T follicular helper cell (primary cell): ENCODE measurements around the gene ARL4D.
"Not testable (repeated sequence)": the region's sequence is repeated elsewhere in the genome, so short reads cannot be mapped to it uniquely, and the experiment has no call there.

Experiments used
- DNase-seq: peaks from one replicate; pipeline ENCODE4 v3.0.0-alpha.2; 2020; ENCODE audit warnings: low read depth

Gene ARL4D

DNA sequence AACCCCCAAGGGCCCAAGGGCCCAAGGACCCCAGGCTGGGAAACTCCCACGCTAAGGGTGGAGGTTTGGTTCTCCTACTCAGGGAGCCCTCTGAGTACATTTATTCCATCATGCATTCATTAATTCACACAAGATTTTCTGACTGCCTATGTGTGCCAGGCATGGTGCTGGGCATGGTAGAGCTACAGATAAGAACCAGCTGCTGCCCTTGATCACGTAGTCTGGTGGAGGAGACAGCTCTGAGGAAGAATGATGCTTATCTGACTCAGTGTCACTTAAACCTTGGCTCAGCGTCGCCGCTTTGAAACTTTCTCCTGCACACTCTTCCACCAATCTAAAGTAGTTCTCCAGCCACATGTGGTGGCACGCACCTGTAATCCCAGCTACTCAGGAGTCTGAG is 3.6 kb upstream of the ARL4D start:
- DNase-seq, result no peak

DNA sequence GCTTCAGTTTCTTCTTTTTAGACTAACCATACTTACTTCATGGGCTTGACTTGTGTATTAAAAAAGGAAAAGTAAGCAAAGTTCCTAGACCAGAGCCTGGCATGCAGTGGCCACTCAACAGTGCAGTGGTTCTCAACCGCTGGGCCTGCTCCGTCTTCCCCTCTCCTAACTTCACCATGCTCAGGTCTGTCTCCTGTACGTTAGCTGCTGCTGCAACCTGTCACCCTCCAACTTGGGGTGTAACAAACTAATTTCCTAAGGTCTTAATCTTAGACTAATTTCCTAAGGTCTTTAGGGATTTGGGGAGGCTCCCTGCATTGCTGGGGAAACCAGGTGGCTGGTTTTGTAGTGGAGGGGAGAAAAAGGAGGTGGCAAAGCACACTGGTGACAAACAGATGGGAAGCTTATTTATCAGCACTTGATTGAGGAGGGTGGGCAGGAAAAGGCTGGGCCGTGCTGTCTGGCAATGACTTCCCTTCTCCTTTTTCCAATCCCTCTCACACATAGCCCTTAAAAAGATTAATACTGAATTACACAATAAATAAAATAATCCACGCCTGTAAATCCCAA is 2.2 kb upstream of the ARL4D start:
- no peak for DNase-seq

DNA sequence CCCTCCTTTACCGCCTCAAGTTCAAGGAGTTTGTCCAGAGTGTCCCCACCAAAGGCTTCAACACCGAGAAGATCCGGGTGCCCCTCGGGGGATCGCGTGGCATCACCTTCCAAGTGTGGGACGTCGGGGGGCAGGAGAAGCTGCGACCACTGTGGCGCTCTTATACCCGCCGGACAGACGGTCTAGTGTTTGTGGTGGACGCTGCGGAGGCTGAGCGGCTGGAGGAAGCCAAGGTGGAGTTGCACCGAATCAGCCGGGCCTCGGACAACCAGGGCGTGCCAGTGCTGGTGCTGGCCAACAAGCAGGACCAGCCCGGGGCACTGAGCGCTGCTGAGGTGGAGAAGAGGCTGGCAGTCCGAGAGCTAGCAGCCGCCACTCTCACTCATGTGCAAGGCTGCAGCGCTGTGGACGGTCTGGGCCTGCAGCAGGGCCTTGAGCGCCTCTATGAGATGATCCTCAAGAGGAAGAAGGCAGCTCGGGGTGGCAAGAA is 1.1 kb downstream of the ARL4D start:
- no peak for DNase-seq

DNA sequence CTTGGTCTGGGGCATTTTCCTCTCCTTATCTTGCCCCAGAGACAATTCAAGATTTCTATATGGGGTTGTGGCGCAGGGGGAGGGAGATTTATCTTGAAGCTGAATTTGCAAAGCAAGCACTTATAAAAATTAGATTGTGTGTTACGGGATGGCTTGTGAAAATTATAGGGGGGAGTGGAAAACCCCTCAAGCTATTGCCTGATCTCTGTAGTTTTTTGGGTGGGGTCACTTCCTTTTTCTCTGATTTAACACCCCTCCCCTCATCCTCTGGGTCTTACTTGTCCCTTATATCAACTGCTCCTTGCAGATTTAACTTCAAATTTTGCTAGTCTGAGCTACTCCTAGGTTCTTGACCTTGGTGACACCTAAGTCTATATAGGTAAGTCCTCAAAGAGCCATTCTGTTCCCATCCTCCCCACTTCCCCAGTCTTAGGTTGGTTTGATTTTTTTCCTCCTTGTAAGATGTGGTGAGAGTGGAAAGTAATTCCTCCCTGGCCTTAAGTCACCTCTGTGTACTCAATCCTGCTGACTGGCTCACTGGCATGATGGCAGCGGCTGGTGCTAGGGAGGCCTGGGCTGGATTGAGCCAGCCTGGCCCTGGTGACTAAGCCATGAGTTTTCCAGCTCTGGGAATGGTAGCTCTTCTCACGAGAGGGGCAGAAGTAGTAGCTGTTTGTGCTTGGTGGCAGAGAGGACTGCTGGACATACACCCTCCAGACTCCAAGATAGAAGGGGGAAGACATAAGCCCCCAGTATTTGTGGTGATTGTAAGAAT is 2.3 kb downstream of the ARL4D start:
- DNase-seq, result no peak

DNA sequence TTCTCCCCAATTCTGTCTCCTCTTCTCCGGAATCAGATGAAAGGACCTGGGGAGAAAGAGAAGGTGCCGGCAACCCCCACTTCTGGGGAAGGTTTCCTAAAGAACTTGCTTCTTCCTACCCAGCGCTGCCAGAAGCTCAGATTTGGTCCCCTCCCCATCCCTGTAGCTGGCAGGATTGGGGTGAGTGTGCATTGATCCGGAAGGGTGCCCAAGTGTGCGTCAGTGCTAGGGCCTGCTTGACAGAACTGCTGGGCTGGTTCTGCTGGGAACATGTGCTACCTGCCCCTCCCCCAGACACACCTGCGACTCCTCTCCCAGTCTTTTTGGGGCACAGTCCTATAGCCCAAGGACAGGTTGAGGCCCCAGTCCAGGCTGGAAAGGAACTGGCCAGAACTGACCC is 3.3 kb downstream of the ARL4D start:
- DNase-seq, result no peak

DNA sequence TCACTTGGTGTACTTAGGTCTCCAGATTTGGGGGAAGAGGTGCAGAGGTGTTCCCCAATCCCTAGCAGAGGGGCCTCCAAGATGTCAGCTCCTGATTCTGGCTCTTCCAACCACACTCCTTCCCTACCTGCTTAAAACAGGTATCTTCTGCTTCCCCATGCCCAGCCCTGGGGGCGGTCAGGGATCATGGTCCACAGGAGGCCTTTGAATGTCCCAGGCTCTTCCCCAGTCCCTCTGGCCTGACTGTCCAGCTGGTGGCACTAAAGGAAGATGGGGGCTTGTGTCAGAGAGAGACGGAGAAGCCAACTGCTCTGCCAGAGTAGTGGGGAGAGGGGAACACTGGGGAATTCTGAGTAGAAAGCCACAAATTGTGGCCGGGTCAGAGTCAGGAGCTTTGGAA is 3.8 kb downstream of the ARL4D start:
- DNase-seq, result no peak

DNA sequence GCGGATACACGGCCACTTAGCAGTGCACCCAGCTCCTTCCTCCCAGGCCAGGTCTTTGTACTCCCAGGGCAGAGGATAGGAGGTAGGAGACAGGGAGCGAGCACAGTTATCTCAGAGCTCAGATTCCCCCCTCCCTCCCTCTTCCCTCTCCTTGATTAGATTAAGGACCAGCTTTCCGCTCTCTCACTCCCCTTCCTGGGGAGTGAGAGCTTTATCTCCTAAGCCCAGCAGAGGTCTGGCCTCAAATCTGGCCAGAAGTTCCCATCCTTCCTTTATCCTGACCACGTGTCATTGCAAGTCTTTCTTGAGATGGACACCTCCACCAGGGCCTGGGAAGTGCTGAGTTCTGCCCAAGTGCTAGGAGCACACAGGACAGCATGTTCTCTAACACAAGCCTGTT is 5.1 kb downstream of the ARL4D start:
- DNase-seq, result no peak

DNA sequence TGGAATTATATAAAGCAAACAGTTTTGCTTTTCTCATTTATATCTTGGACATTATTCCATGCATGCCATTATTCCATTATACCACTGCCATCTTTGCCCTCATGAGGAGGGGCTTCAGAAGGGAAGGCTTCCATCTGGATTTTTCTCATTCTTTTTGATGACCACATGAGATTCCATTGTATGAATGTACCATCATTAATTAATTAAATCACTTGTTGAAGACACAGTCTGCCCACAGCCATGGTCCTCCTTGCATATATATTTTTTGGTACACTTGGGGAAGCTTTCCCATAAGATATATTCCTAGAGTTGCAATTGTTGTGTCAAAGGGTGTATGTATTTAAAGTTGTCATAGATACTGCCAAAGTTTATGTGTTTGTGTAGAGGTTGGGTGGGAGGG is 7.1 kb downstream of the ARL4D start:
- no peak for DNase-seq

DNA sequence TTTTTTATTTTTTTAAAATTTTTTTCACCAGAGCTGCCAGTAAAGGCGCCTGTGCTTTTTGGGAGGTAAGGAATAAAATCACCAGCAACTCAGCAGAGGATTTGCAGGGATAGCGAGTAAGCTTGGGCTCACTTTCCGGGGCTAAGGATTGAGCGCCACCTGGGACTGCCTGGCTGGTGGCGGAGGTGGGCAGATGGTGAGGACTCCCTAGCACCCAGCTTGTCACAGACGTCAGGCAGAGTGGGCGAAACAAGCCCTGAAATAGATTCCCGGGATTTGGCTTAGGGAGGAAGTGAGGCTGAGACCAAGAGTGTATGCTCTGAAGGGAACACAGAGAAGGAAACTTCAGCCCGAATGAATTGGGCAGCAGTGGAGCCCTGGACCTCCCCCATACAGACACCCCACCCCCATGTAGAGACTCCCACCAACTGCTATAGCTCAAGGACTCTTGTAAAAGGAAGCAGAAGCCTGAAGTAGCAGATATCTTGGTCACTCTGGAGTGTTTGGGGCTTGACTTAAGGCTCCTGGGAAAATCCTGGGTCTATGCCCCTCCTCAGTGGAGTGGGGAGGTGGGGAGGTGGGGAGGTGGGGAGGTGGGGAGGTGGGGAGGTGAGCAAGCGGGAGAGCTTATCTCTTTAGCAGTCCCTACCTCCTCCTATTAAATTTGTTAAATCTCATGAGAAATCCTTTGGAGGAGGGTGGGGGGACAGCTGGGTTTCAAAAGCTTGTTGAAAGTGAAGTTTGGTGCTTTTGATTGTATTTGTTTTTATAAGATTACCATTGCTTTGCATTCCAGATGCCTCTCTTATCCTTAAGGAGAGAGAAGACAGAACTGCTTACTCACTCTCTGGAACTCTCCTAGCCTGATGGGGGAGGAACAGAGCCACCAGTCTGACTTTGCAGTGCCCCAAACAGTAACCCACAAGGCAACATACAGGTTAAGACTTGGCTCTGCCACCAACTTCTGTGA is 8.2 kb downstream of the ARL4D start:
- no peak for DNase-seq

DNA sequence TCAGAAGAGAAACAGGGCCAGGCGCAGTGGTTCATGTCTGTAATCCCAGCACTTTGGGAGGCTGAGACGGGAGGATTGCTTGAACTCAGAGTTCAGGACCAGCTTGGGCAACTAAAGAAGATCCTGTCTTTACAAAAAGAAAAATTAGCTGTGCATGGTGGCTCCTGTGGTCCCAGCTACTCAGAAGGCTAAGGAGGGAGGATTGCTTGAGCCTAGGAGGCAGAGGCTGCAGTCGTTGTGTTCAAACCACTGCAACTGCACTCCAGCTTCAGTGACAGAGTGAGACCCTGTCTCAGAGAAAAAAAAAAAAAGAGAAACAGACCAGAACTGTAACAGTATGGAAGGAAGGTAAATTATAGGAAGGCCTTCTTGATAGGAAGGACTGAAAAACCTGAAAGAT is 10.3 kb downstream of the ARL4D start:
- no peak for DNase-seq

DNA sequence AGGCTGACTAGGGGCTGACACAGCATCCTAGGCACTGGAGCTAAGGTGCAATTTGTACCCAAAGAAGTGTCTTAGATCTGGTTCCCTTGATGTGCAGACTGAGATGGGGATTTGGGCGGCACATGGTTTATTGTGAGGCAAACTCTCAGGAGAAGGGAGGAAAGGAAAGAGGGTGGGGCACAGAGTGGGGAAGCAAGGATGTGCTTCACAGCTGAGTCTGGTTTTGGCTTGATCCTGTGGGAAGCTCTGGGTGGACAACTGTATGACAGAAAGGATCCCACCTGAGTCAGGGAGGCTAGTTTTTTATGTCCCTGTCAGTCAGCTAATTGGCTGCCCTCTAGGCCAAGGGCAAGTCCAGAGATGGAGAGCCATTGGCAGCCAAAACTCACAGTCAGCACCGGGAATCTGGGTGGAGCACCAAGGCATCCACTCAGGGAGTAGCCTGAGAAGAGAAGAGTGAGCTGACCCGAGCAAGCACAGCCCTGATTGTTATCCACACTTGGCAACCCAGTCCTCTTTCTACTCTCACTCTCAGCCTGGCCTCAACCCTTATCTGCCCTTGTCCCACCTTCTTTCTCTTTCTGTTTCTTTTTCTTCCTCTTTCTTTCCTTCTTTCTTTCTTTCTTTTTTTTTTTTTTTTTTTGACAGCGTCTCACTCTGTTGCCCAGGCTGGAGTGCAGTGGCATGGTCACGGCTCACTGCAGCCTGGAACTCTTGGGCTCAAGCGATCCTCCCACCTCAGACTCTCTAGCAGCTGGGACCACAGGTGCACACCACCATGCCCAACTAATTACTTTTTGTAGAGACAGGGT is 12.0 kb downstream of the ARL4D start:
- DNase-seq, result no peak

DNA sequence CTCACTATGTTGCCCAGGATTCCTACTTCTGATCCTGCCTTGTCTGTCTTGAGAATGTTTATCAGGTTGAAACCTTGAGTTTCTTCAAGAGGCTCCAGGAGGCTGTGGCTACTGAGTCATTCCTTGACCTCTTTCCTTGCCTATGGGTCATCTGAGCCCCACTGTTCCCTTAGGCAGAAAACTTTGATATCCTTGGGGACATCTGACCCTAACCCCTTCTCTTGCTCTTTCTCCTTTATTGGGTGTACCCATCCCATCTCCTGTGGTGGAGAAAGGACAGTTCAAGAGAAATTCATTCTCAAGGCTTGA is 12.5 kb downstream of the ARL4D start:
- DNase-seq, result no peak

DNA sequence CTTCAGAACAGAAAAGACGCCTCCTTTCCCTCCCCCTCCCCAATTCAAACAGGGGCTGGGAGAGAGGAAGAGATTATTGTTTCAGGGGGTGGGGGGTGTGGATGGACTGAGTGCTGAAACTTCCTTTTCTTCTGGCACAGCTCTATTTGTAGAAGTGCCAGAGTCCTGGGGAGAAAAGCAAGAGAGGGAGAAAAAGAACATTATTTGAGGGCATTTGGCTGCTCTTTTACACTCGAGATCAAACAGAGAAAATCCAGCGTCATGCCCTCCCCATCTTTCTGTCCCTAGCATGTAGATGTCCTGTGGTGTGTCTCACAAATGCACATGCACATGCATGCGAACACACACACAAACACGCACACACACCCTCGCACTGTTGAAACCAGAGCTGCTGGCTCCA is 13.0 kb downstream of the ARL4D start:
- DNase-seq, result no peak

DNA sequence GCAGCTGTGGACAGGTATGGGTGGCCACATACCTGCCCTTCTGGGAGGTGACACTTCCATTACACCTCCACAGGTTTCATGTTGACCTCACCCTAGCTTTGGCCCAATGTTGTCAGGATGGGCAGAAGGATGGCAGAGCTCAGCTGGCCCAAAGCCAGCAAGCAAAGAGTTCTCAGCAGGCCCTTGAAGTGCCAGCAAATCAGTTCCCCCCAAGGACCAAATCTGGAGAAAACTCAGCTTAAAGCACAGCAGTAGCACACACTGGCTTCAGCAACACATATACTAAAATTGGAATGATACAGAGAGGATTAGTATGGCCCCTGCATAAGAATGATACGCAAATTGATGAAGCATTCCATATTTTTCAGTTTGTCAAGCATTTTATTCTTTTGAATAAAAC is 13.4 kb downstream of the ARL4D start:
- DNase-seq, result no peak

DNA sequence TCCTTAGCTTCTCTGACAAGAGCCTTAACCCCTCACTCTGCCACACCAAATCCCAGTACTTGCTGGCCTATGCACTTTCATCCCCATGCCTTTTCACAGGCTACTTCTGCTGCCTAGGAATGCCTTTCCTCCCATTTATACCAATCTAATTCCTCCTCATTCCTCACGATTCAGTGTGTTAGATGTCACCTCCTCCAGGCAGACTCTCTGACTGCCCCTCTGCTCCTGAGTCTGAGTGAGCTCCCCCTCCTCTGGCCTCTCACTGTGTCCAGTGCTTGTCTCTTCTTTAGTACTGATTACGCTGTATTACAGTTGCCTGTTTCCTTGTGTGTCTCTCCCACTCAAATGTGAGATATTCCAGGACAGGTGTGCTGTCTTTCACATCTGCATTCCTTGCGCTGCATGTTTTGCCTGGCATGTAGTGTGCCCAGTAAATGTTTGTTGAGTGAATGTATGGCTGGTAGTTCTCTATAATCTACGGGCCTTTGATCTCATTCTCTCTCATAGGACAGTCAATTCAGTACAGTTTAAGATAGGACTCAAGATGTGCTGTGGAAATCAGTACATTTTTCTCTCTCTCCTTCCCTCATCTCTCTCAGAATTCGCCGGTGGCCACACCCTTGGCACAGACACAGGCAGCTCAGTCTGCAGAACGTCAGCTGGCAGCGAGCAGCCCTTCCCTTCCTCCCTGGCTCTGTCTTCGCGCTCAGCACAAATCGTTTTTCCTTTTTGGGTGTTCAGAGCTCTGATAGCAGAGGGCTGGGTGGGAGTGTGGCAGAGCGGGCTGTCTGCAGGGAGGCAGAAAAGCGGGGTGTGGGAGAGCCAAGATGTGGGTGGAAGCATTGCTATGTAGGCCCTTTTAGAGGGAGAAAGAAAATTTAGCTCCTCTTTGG is 18.5 kb downstream of the ARL4D start:
- DNase-seq, result no peak

DNA sequence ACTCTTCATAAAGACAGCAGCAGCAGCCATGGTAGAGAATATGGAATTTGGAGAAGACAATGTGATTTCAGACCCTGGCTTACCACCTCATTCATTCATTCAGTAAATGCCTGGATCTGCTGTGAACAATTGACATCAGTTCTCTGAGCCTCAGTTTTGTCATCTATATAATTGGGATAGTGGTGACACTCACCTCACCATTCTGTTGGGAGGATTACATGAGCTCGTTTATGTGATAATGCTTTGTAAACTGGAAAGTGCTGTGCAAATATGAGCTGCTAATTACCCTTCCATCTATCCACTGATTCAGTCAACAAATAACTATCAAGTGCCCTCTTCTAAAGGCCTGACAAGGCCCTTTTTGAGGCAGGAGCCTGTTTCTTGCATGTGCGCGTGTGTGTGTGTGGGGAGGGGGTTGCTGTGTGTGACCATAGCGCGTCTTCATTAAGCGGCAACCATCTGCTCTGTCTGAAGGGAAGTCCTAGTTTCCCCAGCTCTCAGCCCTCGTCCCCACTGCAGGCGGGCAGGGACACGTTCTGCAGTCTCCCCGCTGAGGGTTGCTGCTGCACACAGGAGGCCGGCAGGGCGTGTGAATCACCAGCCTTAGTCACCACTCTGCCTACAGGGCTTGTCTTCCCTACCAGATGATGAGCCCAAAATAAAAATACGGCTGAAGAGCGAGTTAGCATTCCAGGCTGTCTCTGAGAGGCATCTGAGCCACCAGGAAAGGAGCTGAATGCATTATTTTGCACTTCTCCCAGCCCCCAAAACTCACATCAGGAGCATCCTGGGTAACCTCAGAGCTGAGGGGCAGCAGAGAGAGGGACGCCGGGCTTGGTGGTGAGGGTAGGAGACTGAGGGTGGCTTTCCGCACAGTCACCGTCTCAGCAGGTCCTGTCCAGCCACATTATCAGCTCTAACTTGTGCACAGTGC is 19.9 kb downstream of the ARL4D start:
- DNase-seq, result no peak

DNA sequence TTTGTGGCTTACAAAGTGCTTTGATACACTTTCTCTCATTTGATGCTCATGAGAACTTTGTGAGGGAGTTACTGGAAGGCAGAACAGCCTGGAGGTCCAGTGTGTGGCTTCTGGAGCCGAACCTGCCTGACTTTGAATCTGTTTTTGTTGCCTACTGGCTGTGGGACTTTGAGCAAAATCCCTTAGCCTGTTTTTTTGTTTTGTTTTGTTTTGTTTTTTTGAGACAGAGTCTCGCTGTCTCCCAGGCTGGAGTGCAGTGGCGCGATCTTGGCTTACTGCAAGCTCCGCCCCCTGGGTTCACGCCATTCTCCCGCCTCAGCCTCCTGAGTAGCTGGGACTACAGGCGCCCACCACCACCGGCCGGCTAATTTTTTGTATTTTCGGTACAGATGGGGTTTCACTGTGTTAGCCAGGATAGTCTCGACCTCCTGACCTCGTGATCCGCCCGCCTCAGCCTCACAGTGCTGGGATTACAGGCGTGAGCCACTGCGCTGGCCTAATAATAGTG is 20.6 kb downstream of the ARL4D start:
- not testable (repeated sequence) for DNase-seq

DNA sequence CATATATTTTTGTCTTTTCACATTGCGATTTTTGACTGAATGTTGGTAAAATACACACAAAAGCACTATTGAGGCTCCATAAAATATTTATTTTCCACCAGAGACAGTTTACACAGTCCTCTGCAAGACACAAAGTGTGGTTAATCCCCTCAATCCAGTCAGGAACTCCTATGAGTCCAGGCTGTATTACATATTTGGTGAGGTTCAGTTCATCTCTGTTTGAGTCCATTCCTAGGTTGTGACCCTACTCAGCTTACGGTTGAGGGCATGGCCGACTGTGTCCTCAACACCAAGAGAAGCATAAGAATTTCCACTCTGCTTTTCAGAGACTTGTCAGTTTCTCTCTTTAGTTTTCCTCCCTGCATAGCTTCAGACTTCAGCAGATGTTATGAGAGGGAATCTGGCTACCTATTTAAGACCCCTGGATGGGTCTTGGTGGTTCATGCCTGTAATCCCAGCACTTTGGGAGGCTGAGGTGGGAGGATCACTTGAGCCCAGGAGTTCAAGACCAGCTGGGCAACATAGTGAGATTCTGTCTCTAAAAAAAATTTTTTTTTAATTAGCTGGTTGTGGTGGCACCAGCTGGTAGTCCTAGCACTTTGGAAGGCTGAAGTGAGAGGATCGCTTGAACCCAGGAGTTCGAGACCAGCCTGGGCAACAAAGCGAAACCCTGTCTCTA is 25.1 kb downstream of the ARL4D start:
- no peak for DNase-seq
